K562 (cell line): ENCODE measurements around the gene JPH3. TPM values are rescaled to one million over a fixed set of nuclear protein-coding genes. Genes with fewer than 3 reads are reported as not detected.

ENCODE experiments used
- CBFA2T2 ChIP-seq: fragments of 450-650 bp; conservative IDR thresholded peaks from 2 replicates; pipeline ENCODE4 v1.6.1; 2017; ENCODE audit warnings: mild to moderate bottlenecking
- CREB1 ChIP-seq, 2 experiments: sonication (generic) in 1 of 2; formaldehyde crosslinking in 1 of 2; IDR thresholded peaks; 2 replicates each; pipeline versions ENCODE4 v1.6.1 to v1.8.0; 2012 to 2022; ENCODE audit warnings: inconsistent platforms in 1 of 2, mild to moderate bottlenecking in 1 of 2, missing genetic modification reagents in 1 of 2, moderate library complexity in 1 of 2
- CREM ChIP-seq: IDR thresholded peaks from 2 replicates; pipeline ENCODE4 v1.6.1; 2014; ENCODE audit warnings: antibody characterized with exemption, low read depth
- HDAC8 ChIP-seq: fragments of 450-650 bp; IDR thresholded peaks from 2 replicates; pipeline ENCODE4 v1.6.1; 2016; ENCODE audit warnings: mild to moderate bottlenecking, missing genetic modification characterization, moderate library complexity, missing compliant biosample characterization
- HMGXB4 ChIP-seq: sonication (generic); formaldehyde crosslinking; IDR thresholded peaks from 2 replicates; pipeline ENCODE4 v1.8.1; 2023; ENCODE audit warnings: mild to moderate bottlenecking, missing genetic modification reagents
- HNRNPUL1 ChIP-seq: fragments of 200-400 bp; formaldehyde crosslinking; IDR thresholded peaks from 2 replicates; pipeline ENCODE4 v1.6.1; 2017; ENCODE audit warnings: low read length
- KLF1 ChIP-seq: fragments of 450-650 bp; IDR thresholded peaks from 2 replicates; pipeline ENCODE4 v1.6.1; 2016; ENCODE audit warnings: missing genetic modification characterization, missing compliant biosample characterization
- MAX ChIP-seq: sonication (generic); formaldehyde crosslinking; IDR thresholded peaks from 2 replicates; pipeline ENCODE4 v1.9.0; 2022; ENCODE audit warnings: mild to moderate bottlenecking, missing genetic modification reagents
- NBN ChIP-seq: fragments of 450-650 bp; IDR thresholded peaks from 2 replicates; pipeline ENCODE4 v1.6.1; 2016; ENCODE audit warnings: low read depth, mild to moderate bottlenecking
- PRDM10 ChIP-seq: fragments of 450-650 bp; IDR thresholded peaks from 2 replicates; pipeline ENCODE4 v1.6.1; 2018; ENCODE audit not compliant: partially characterized antibody
- RBBP5 ChIP-seq: fragments of 200-600 bp; sonication (generic); IDR thresholded peaks from 2 replicates; pipeline ENCODE4 v1.6.1; 2012; ENCODE audit warnings: borderline replicate concordance, mild to moderate bottlenecking, low read length, control low read depth, inconsistent platforms; ENCODE audit not compliant: insufficient read depth, poor library complexity, severe bottlenecking
- VEZF1 ChIP-seq: fragments of 200-800 bp; sonication (Bioruptor generic); IDR thresholded peaks from 2 replicates; pipeline ENCODE4 v1.6.1; 2017; ENCODE audit warnings: missing genetic modification characterization, missing compliant biosample characterization
- YY1 ChIP-seq, 3 experiments: IDR thresholded peaks; 2 replicates each; pipeline ENCODE4 v1.6.1; 2011; ENCODE audit warnings: low read length in 2 of 3, mild to moderate bottlenecking in 2 of 3, moderate library complexity in 2 of 3, borderline replicate concordance in 1 of 3, control low read depth in 1 of 3, low read depth in 1 of 3; ENCODE audit not compliant: insufficient read depth in 3 of 3, insufficient replicate concordance in 2 of 3, control insufficient read depth in 1 of 3, insufficient read length in 1 of 3; ENCODE audit errors: extremely low read depth in 1 of 3
- ZC3H11A ChIP-seq: IDR thresholded peaks from 2 replicates; pipeline ENCODE4 v1.6.1; 2012; ENCODE audit warnings: low read depth, low read length, improper control_type of control experiment
- ZNF184 ChIP-seq: sonication (generic); formaldehyde crosslinking; IDR thresholded peaks from 2 replicates; pipeline ENCODE4 v1.5.0; 2020; ENCODE audit warnings: missing genetic modification reagents
- ZNF224 ChIP-seq: sonication (generic); formaldehyde crosslinking; IDR thresholded peaks from 2 replicates; pipeline ENCODE4 v1.8.0; 2022; ENCODE audit warnings: mild to moderate bottlenecking, missing genetic modification reagents
- ZNF347 ChIP-seq: fragments of 450-650 bp; formaldehyde crosslinking; IDR thresholded peaks from 2 replicates; pipeline ENCODE4 v1.4.0; 2020; ENCODE audit warnings: low read depth, mild to moderate bottlenecking, moderate library complexity
- ZSCAN32 ChIP-seq: fragments of 450-650 bp; formaldehyde crosslinking; IDR thresholded peaks from 2 replicates; pipeline ENCODE4 v1.4.0; 2020; ENCODE audit warnings: mild to moderate bottlenecking, moderate library complexity
- polyA plus RNA-seq, 8 experiments: library from polyadenylated mRNA; depleted of rRNA in 4 of 8; stranded (reverse) in 5 of 8; unstranded in 3 of 8; fragments of >200 nt; fragmentation: Nextera tagmentation in 2 of 8; fragmentation: Illumina TruSeq in 1 of 8; extraction: Ambion mirVana in 2 of 8; extraction: Trizol in 1 of 8; gene quantifications; 2 replicates each; pipeline versions ENCODE4 v1.2.1 to v1.2.3, GENCODE V29; 2011 to 2014; ENCODE audit warnings: inconsistent platforms in 1 of 8, missing spikeins in 1 of 8
- total RNA-seq, 7 experiments: library from RNA; depleted of rRNA in 6 of 7; stranded (reverse); fragments of >200 nt in 6 of 7; fragmentation: Illumina TruSeq in 2 of 7; extraction: Trizol in 2 of 7; gene quantifications; 2 replicates each; pipeline versions ENCODE4 v1.2.1 to v1.2.3, GENCODE V29; 2011 to 2021; ENCODE audit warnings: low replicate concordance in 1 of 7

JPH3 gene
- total and polyA plus RNA-seq, 9 of the 15 experiments (the other 6 are each of a cell fraction or from before 2014, with no cell fraction given) = 0.01 TPM; not detected in 8

GRCh38 chr16:87721622-87722585 lies 119.6 kb downstream of the JPH3 start (continued):
- no peak for TF ChIP-seq HMGXB4 (CRISPR knock-in tag)
- no peak for TF ChIP-seq HDAC8 (tag)
- TF ChIP-seq KLF1 (tag) = no peak
- TF ChIP-seq ZC3H11A = no peak
- no peak for TF ChIP-seq NBN
- TF ChIP-seq YY1 (IDR thresholded peaks at IDR 0.05; ENCODE audit: borderline replicate concordance in 1 of 3, control insufficient read depth in 1 of 3, extremely low read depth in 1 of 3, insufficient read depth in 3 of 3, insufficient read length in 1 of 3, insufficient replicate concordance in 2 of 3, low read depth in 1 of 3, low read length in 2 of 3) = peak in 1 of 3 experiments; percentile 18
- peak; percentile 95 for TF ChIP-seq MAX (CRISPR knock-in tag)
- peak; percentile 85 for TF ChIP-seq CREM
- peak; percentile 63 for TF ChIP-seq VEZF1
- TF ChIP-seq CBFA2T2 = peak; percentile 86
- TF ChIP-seq PRDM10 = no peak
- TF ChIP-seq ZNF347 = no peak
- peak; percentile 73; the same call in 1 of the 2 replicates for TF ChIP-seq CREB1 (IDR thresholded peaks at IDR 0.05)
- peak; percentile 55; the same call in 1 of the 2 replicates for TF ChIP-seq CREB1 (CRISPR knock-in tag; IDR thresholded peaks at IDR 0.05)
- TF ChIP-seq HNRNPUL1 = no peak
- TF ChIP-seq ZNF184 (CRISPR knock-in tag) = no peak
- TF ChIP-seq RBBP5 = peak; percentile 4
- TF ChIP-seq ZNF224 = no peak
- TF ChIP-seq ZSCAN32 (CRISPR knock-in tag) = no peak
